ENCODE measurements around the gene PARP15. TPM values are rescaled to one million over a fixed set of nuclear protein-coding genes. Genes with fewer than 3 reads are reported as not detected.
"Not testable (repeated sequence)": the region's sequence is repeated elsewhere in the genome, so short reads cannot be mapped to it uniquely, and the experiment has no call there.

Gene PARP15
- total RNA-seq, 4 donors from 2014 or later: 0.42 to 2.7 (median 1.1) TPM; not detected in 1

DNA sequence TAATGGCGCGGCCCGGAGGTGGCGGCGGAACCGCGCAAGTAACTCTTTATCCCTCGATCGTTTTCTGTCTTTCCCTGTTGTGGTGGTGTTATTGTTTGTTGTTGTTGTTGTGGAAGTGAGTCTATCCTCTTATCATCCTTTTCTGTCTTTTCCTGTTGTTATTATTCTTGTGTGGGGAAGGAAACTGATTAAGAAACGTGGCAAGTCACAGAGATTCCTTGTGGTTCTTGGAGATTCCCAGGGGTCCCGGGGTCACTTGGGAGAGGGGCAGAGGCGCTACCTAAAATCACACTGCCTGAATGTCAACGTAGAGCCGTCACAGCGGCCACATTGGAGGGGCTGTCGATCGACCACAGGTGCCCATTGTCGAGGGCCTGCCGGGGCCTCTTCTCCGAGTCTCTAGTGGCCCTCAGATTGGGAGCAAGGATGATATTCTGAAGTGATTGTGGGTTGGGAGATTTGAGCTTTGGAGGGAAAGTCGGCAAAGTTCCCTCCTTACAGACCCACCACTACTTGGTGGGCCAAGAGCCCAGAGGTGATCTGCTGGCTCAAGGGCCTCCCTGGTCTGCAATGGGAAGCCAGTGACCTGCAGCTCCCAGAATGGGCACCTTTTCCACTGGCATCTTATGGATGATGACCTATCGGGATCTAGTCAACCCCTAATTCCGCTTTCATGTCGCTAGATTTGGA is 104.0 kb downstream of the PARP15 start:
- 17 to 21% methylated on average over 13 to 18 of the region's 24 CpGs for WGBS, 2 donors (ENCODE audit: low coverage in 1 of 2)
- no peak for TF ChIP-seq POLR2A (IDR thresholded peaks at IDR 0.05)
- TF ChIP-seq EP300 (IDR thresholded peaks at IDR 0.05): no peak
- no peak for ATAC-seq

DNA sequence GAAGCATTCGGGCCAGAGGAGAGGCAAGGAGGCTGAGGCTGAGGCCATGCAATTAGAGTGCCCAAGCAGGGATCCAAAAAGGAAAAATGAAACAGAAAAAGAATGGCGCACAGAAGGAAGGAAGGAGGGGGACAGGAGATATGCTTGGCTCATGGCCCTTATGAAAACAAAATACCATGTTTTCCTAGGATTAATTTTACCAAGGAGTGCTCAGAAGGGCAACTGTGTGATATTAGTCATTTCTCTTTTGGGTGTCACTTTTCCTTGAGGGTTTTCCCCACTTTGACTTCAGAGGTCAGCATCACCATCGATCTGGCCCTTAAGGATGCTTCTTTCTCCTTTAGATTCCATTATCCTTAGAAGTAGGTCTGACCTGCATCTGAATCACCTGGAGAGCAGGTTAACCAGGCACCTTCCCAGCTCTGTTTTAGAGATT is 104.5 kb downstream of the PARP15 start:
- no peak for ATAC-seq
- H3K9me3 ChIP-seq: no peaks in the 10 kb centered on the region
- peak overlapping the region; percentile 92 to 97 for H3K4me3 ChIP-seq
- no peaks in the 10 kb centered on the region for H3K27me3 ChIP-seq
- H3K4me1 ChIP-seq: peaks cover 0 to 45% (median 12%) of the 10 kb centered on the region in 3 donors
- WGBS, 2 donors (ENCODE audit: low coverage in 1 of 2): 76 to 88% methylated on average over 2 of the region's 3 CpGs
- H3K27ac ChIP-seq: peak overlapping the region in 3 of 4 donors; percentile 93 to 95 (median 95)
- no peak for TF ChIP-seq POLR2A (IDR thresholded peaks at IDR 0.05)
- no peak for TF ChIP-seq POLR2AphosphoS5 (IDR thresholded peaks at IDR 0.05)
- TF ChIP-seq, protein P1, sequence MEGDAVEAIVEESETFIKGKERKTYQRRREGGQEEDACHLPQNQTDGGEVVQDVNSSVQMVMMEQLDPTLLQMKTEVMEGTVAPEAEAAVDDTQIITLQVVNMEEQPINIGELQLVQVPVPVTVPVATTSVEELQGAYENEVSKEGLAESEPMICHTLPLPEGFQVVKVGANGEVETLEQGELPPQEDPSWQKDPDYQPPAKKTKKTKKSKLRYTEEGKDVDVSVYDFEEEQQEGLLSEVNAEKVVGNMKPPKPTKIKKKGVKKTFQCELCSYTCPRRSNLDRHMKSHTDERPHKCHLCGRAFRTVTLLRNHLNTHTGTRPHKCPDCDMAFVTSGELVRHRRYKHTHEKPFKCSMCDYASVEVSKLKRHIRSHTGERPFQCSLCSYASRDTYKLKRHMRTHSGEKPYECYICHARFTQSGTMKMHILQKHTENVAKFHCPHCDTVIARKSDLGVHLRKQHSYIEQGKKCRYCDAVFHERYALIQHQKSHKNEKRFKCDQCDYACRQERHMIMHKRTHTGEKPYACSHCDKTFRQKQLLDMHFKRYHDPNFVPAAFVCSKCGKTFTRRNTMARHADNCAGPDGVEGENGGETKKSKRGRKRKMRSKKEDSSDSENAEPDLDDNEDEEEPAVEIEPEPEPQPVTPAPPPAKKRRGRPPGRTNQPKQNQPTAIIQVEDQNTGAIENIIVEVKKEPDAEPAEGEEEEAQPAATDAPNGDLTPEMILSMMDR (IDR thresholded peaks at IDR 0.05): no peak
- no peak for TF ChIP-seq EP300 (IDR thresholded peaks at IDR 0.05)
- H3K36me3 ChIP-seq: no peaks in the 10 kb centered on the region

More for the DNA sequence above, 104.0 kb downstream of the PARP15 start:
- H3K9me3 ChIP-seq: no peaks in the 10 kb centered on the region
- H3K4me3 ChIP-seq: peak overlapping the region; percentile 92 to 97
- no peaks in the 10 kb centered on the region for H3K36me3 ChIP-seq
- H3K27ac ChIP-seq: peak overlapping the region; percentile 89 to 95 (median 94)
- peaks cover 0 to 45% (median 12%) of the 10 kb centered on the region in 3 donors for H3K4me1 ChIP-seq
- no peaks in the 10 kb centered on the region for H3K27me3 ChIP-seq

DNA sequence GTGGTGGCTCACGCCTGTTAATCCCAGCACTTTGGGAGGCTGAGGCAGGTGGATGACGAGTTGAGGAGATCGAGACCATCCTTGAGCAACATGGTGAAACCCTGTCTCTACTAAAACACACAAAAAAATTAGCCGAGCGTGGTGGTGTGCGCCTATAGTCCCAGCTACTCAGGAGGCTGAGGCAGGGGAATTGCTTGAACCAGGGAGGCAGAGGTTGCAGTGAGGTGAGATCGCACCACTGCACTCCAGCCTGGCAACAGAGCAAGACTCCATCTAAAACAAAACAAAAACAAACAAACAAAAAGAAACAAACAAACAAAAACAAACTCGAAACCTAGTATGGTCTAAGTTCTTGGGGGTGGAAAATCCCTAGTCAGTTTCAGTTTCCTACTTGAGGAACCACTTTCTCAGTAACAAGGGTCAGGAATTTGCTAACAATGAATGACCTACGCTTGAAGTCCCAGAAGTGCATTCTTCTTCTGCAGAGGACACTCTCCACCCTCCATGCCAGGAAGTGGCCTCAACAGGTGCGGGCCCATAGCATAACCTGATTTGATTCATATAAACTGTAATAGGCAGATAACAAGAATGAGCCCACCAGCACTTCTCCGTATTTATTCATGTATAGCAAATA is 105.4 kb downstream of the PARP15 start:
- peak overlapping the region in 1 of 2 donors; percentile 21 for H3K4me3 ChIP-seq
- not testable (repeated sequence) for H3K36me3 ChIP-seq, H3K9me3 ChIP-seq, ATAC-seq, H3K27me3 ChIP-seq
- peak overlapping the region in 1 of 4 donors; percentile 13 for H3K27ac ChIP-seq
- WGBS, 2 donors (ENCODE audit: low coverage in 1 of 2): 85 to 93% methylated on average over 3 to 5 of the region's 11 CpGs
- H3K4me1 ChIP-seq: peaks cover 0 to 45% (median 12%) of the 10 kb centered on the region in 3 donors

DNA sequence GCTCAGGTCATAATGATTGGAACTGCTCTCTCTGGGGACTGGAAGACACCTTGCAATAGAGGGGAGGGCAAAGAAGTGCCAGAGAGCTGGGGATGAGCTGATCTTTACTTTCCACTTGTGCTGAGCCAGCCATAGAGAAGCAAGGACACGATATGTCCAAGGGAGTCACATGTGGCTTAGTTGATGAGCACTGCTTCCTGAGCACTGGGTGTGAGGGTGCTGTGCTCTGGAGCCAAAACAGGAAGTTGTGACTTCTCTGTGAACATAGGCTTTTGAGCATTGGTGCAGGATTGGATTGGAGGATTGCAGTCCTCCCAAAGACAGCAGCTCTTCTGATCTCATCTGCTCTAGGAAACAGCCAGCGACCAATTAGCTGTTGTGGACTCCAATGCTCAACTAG is 109.8 kb downstream of the PARP15 start:
- ATAC-seq: no peak

More for the DNA sequence above, 109.8 kb downstream of the PARP15 start:
- WGBS, 2 donors (ENCODE audit: low coverage in 1 of 2): no CpG with 5 or more reads among the region's 2 CpGs
- Histone ChIP-seq H3K4me1 (peaks cover 0 to 11% (median 0%) of the 10 kb centered on the region in 3 donors), H3K27me3 (no peaks in the 10 kb centered on the region), H3K9me3 (no peaks in the 10 kb centered on the region), H3K36me3 (peaks cover 0 to 4% of the 10 kb centered on the region in 2 donors), H3K27ac (no peak overlapping the region), H3K4me3 (no peak overlapping the region)
- TF ChIP-seq EP300 (IDR thresholded peaks at IDR 0.05) (no peak), POLR2A (IDR thresholded peaks at IDR 0.05) (no peak)
- TF ChIP-seq, protein P1 (IDR thresholded peaks at IDR 0.05): no peak

Other genes with a start within 250 kb of the PARP15 start
- gene MIX23, start 194.4 kb upstream of the PARP15 start, total RNA-seq: 10 to 100 TPM in 3 of 4 donors, 1 to 10 TPM in 1; 8.2 to 23.8 (median 16.1) TPM
- 10 to 100 TPM; 32.7 to 46.5 (median 43.7) TPM for gene FAM162A, start 193.5 kb upstream of the PARP15 start, total RNA-seq
- 1 to 10 TPM; 3.7 to 7.5 (median 4.1) TPM for gene WDR5B, start 161.6 kb upstream of the PARP15 start, total RNA-seq
- 10 to 100 TPM; 39.8 to 61.3 (median 41.3) TPM for gene KPNA1, start 62.7 kb upstream of the PARP15 start, total RNA-seq
- gene PARP9, start 13.3 kb upstream of the PARP15 start, total RNA-seq: 10 to 100 TPM; 21.0 to 28.6 (median 24.0) TPM
- 10 to 100 TPM; 23.7 to 24.6 (median 24.2) TPM for gene DTX3L, start 13.3 kb upstream of the PARP15 start, total RNA-seq
- 10 to 100 TPM; 25.0 to 59.0 (median 35.0) TPM for gene PARP14, start 103.2 kb downstream of the PARP15 start, total RNA-seq
- 10 to 100 TPM in 2 of 4 donors, 1 to 10 TPM in 2; 7.0 to 18.5 (median 9.6) TPM for gene HSPBAP1, start 216.2 kb downstream of the PARP15 start, total RNA-seq
- 10 to 100 TPM; 20.4 to 33.9 (median 28.7) TPM for gene SLC49A4, start 217.4 kb downstream of the PARP15 start, total RNA-seq

All from gastroesophageal sphincter (tissue), 4 donors.